CD4-positive, alpha-beta T cell treated with Interleukin-12 subunit alpha and Interleukin-12 subunit beta, for 1 hour (primary cell): ENCODE data around the gene BUD23.
"Not testable (repeated sequence)": the region's sequence is repeated elsewhere in the genome, so short reads cannot be mapped to it uniquely, and the experiment has no call there.

Experiments used
- DNase-seq: peaks from one replicate; pipeline ENCODE4 v3.0.0-alpha.2; 2020

Gene BUD23

DNA sequence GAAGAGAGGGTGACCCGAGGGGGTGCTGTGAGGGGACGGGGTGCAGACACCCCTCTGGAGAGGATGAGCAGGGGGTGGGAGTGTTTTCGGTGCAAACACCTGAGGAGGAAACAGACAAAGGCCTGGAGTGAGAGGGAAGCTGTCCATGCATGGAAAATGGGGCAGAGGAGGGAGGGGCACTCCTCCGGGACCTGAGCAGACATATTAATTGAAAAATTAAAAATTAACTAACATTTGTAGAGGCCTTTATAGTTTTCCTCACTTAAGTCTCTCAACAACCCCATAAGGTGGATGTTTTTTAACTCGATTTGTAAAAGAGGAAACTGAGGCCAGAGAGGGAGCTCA lies 14.5 kb upstream of the BUD23 start:
- no peak for DNase-seq

DNA sequence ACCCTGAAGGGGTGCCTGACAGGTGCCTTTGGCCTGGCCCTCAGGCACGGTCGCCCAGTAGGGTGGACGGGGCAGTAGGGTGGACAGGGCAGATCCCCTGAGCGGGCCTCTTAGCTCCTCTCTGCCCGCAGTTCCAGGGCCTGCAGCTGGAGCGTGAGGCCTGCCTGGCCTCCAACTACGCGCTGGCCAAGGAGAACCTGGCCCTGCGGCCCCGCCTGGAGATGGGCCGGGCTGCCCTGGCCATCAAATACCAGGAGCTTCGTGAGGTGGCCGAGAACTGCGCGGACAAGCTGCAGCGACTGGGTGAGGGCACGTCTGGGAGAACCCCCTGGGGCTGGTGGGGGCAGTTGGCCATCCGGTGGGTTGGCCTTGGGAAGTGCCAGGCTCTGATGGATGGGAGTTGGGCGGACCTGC lies 14.1 kb upstream of the BUD23 start:
- DNase-seq, result no peak

DNA sequence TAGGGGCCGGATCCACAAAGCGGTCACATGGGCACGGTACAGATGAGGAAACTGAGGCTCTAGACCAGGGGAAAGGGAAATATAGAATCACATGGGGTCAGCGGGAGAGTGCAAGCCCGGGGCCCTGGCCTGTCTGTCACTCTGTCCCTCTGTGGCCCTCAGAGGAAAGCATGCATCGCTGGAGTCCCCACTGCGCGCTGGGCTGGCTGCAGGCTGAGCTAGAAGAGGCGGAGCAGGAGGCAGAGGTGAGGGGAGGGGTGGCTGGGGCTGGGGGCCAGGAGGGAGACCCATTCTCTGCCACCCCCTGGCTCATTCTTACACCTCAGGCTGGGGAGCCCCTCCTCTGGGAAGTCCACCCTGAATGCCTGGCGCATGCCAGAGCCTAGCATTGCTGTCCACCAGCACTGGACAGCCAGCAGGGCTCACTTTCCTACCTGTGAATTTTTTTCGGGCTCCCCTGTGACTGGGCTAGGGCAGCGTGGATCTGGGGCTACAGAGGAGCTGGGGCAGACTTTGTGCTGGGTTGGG lies 13.5 kb upstream of the BUD23 start:
- no peak for DNase-seq

DNA sequence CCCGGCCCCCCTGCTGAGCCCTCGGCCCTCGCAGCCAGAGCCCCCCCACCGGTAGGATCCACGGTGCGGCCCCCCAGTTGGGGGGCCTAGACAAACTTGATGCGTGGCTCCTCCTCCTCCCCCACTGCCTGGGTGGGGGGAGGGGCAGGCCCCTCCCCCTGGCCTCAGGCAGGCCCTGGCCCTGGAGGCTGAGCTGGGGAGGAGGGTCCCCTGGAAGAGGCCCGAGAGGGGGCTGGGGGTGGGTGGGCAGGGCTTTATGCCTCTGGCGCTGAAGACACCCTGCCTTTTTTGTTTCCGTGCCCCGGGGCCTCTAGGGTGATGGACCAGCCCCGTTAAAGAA lies 12.1 kb upstream of the BUD23 start:
- no peak for DNase-seq

DNA sequence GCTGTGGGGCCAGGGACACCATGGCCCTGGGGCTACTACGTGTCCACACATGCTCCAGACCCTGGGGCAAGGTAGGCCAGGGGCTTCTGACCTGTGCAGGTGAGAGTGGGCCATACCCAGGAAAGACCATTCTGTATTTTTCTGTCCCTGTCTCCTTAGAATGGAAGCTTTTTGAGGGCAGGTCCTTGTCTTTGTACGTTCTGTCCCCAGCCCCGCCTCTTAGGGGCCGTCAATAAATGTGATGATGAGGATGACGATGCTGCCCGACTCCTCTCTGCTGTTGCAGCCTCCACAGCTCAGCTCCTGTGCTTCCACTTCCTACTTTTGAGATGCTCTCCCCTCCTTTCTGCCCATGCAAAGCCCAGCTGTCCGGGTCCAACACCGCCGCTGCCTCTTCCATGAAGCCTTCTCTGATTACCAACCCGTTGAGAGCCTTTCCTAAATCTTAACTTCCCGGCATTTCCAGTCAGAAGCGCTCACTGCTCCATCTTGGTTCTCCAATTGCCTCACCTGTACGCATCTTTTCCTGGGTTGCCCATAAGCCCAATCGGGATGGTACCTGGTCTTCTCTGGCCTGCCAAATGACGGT lies 11.4 kb upstream of the BUD23 start:
- no peak for DNase-seq

DNA sequence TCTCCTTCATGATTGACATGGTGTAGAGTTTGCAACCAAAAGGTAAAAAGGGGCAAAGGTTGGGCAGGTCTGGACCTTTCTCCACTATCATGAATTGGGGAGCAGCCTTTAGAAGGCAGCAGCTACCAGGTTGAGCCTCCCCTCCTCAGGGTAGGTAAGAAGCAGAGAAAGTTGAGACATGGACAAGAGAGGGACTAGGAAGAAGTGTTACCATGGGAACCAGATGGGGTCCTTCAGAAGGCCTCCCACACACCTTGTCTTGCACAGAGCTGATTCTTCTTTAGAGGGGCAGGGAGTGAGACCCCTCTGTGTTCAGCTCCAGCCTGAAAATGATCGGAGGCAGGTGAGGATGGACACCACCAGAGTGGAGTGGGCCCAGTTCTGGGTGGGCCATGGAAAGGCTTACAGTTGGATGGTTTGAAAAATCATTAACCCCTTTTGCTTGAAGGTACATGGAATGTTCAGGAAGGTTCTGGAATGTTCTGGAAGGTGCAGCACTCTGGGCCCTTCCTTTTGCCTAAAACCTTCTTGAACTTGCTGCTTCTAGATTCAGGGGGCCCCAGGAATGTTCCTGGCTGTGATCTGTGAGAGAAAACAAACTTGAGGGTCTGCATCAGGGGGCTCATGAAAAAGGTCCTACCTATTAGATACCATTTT lies 8.8 kb upstream of the BUD23 start:
- DNase-seq, result no peak

DNA sequence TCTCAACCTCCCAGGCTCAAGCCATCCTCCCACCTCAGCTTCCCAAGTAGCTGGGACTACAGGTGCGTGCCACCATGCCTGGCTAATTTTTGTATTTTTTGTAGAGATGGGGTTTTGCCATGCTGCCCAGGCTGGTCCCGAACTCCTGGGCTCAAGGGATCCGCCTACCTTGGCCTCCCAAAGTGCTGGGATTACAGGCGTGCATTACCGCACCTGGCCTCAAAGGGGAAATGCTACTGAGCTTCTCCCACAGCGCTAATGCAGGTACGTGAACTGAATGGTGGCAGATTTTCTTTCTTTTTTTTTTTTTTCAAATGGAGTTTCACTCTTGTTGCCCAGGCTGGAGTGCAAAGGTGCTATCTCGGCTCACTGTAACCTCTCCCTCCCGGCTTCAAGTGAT lies 7.3 kb upstream of the BUD23 start:
- DNase-seq, result not testable (repeated sequence)

DNA sequence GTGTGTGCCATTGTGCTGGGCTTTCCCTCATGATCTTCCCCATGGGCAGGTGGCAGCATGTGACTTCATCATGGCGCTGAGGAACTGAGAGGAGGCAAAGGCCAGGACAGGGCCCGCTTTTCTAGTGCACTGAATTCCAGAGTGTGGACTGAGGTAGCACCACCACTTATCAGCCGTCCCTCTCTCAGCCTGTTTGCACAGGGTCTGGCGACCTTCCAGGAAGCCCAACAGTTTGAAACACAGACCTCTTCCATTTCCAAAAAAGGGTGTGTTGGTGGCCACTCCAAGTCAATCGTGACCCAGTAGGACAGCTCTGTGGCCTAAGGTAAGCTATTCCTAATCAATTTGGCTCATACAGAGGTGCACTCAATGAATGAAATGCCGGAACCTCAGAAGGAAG lies 4.5 kb upstream of the BUD23 start:
- no peak for DNase-seq

DNA sequence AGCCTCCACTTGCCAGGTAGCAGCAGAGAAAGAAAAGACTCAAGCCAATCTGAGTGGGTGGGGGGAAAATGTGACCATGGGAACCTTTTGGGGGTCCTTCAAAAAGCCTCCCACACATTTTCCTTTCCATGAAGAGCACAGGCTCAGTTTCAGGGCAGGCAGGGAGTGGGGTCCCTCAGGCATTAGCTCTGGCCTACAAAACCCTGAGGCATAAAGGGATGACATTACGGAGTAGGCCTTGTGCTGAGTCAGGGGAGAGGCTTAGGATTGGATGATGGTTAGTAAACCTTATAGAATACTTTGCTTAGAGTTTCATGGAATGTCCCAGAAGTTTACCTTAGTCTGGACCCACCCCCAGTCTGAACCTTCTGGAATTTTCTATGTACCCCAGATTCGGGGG lies 3.7 kb upstream of the BUD23 start:
- no peak for DNase-seq

DNA sequence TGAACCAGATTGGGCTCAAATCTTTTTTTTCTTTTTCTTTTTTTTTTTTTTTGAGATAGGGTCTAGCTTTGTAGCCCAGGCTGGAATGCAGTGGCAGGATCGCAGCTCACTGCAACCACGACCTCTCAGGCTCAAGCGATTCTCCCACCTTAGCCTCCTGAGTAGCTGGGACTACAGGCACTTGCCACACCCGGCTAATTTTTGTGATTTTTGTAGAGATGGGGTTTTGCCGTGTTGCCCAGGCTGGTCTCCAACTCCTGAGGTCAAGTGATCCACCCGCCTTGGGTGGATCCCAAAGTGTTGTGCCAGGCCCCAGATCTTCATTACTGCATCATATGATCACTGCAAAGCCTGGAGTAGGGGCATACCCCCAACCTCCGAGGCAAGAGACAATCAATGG lies 2.9 kb upstream of the BUD23 start:
- no peak for DNase-seq

DNA sequence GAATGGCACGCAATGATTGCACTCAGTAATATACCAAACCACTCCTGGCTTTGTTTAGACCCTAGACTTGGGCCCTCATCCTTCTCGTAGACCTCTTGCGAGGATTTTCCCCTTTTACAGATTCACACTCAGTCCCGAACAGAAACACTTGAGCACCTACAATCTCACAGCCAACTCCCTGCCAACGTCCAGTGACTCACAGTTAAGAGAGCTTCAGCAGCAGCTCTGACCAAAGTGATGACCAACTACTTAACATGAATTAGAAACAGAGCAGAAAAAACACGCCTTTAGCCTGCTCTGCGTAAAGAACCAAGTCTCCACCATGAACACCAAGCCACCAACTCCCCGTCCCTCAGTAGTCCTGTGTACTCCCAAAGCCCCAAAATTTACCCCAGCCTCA lies 2.4 kb upstream of the BUD23 start:
- DNase-seq, result no peak

DNA sequence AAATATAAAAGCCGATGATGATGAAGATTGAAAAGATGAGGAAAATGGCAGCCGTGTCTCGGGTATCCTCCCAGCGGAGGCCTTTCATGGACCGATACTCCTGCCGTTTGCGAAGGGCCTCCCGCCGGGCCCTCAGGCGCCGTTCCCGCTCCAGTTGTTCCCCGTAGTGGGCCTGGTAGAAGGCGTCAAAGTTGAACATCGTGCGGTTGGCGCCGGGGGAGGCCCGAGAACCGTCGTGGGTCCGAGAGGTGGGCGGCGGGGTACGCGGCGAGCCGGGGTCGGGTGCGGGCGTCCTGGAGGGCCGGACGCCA lies 697 bp upstream of the BUD23 start:
- DNase-seq, result no peak

DNA sequence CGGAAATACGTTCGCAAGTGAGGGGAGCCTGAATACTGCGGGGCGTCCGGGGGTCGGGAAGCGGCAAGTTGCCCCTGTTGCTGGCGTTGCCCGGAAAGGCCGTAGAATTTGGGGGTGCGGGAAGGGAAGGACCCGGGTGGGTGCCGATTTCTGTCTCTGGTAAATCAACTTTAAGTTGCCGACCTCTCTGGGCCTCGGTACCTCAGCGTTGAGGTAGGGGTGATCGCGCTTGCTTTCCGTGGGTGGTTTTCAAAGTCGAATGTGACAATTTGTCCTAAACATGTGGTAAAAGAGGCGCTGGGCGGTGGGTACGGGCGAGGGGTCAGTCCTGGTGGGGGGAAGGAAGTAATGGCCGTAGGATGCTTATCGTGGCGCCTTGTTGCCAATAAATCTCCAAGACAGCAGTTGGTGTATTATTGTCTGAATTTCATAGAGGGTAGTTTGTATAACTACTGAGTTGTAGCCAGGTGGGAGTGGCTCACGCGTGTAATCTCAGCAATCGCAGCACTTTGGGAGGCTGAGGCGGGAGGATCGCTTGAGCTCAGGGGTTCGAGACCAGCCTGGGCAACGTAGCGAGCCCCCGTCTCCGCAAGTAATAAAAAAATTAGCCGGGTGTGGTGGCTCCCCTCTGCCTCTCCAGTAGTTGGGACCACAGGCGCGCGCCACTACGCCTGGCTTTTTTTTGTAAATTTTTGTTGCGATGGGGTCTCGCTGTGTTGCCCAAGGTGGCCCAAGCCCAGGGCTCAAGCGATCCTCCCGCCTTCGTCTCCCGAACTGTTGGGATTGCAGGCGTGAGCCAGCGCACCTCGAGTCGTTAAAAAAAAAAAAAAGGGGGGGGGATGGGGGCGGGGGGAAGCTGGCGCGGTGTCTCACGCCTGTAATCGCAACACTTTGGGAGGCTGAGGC lies 644 bp downstream of the BUD23 start:
- no peak for DNase-seq

DNA sequence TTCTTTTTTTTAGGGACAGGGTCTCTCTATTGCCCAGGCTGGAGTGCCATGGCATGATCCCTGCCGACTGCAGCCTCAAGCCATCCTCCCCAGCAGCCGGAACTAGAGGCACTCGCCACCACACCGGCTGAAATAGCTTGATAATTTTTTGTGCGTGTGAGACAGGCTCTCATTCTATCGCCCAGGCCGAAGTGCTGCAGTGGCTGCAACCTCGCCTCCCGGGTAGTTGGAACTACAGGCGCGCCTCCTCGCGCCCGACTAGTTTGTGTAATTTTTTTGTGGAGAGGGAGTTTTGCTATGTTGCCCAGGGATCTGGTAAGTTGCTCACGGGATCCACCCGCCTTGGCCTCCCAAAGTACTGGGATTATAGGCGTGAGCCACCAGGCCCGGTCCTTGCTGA lies 1.9 kb downstream of the BUD23 start:
- no peak for DNase-seq

DNA sequence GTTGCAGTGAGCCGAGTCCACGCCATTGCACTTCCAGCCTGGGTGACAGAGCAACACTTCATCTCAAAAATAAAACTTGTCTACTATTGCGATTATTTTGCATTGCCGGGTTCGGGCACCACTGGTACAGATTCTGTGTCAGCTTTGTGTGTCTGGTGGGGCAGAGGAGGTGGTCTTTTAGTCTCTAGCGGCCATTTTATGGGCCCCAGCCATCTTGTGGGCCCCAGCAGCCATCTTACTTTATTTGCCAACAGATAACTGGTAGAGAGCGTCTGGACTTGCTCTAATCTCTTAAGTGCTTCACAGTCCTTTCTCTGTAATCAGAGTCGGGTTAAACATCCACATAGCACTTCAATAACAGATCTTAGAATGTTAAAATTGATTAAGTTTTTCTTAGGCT lies 4.9 kb downstream of the BUD23 start:
- no peak for DNase-seq

DNA sequence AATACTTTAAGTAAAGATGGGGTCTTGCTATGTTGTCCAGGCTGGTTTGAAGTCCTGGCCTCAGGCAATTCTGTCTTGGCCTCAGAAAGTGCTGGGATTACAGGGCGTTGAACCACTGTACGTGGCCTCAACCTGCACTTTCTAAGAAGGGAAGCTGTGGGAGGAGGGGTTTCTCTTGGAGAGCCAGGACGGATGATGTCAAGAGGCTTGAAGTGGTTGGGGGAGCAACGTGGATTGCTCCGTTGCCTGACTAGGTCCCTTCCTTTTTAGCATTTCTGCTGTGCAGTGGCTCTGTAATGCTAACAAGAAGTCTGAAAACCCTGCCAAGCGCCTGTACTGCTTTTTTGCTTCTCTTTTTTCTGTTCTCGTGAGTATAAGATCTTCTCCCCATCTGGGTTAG lies 7.2 kb downstream of the BUD23 start:
- no peak for DNase-seq

DNA sequence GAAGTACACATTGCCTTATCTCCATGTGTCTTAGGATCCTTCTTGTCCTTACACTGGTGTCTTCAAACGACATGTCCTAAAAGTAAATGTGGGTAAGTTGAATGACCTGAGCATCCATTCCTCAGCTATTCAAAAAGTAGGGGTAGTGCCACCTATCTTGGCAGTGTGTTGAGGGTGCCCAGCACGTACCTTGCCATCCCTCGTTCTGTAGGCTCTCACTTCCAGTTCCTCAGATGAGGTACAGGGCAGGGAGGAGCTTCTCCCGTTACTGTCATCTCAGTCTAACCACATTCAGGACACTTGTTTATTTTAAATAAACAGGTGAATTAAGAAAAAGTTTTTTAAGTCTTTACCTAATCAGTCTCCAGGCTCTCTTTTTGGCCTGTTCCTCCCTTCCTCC lies 13.0 kb downstream of the BUD23 start:
- no peak for DNase-seq

DNA sequence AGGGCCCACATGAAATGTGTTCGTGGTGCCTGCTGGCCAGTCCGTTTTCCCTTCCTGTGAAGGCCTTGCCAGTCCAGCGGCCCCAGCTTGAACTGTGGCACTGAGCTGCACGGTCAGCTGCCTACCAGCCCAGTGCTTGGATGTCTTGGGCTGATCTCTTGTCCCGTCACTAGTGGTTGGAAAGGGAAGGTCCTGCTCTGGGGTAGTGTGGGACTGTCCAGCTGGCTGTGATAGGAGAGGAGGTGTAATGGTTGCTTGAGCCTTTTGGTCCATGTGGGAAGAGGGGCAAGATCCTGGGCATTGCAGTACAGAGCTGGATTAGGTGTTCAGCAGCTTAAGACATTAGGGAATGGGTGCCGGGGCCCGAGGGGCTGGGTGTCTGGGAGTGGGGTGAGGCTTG lies 15.0 kb downstream of the BUD23 start:
- DNase-seq, result no peak

DNA sequence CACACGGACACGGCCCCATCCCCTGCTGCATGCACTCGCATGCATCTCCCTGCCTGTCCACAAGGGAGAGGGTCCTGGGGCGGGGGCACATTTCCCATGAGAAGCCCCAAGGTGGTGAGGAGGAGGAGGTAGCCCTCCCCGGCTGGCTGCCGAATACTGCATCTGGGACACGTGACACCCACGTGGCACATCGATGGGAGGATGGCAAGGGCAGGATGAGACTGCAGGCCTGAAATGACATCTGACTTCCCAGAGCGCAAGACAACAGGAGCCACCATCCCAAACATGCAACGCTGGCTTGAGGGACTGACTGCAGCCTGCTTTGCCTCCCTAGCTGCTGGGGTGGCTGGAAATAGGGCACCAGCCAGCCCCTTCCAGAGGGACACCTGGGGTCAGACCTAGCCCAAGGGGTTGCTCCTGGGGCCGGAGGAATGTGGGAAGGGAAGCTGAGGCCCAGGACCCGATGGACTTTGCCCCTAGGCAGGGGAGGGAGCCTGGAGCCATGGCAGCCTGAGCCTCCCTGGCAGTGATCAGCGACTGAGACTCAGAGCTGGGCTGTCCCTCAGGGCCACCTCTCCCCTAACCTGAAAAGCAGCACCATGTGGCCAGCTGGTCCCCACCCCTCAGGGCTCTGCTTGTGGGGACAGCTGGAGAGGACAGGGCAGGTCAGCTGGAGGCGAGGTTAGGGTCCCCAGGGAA lies 16.1 kb downstream of the BUD23 start:
- DNase-seq, result no peak

DNA sequence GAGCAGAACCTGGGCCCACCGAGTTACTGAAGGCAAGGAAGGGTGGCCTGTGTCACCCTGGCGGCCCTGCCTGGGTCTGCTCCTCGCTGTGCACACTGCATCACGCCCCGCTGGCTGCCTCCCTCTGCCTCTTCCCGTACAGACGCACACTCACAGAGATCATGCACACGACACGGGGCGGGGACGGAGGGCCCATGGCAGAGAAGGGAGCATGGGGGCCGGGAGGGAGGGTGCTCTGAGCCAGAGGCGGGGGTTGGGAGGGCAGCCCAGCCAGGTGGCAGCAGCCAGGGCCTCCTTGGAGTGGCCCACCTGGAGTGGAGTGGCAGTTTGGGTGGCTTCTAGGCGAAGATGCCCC lies 16.6 kb downstream of the BUD23 start:
- DNase-seq, result no peak

DNA sequence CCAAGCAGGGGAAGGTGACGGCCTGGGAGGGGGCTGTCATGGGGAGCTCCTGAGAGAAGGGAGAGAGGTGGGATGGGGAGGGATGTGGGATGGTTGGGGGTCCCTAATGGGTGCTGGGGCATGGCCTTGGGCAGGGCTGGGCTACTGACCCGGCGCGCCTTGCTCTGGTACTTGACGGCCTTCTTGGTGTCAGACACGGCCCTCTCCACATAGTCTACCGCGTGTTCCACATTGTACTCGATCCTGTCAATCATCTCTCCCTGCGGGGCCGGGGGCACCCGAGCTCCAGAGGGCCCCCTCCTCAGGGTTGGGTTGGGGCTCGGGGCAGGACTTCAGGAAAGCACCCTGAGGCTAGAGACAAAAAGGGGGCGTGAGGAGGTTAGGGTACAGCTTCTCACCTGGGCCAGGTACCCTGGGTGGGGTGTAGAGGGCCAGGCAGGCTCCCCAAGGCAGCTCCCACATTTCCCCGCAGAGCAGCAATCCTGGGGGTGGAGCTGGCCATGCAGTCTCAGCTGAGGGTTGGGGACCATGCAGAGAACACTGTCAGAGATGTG lies 17.3 kb downstream of the BUD23 start:
- DNase-seq, result no peak

DNA sequence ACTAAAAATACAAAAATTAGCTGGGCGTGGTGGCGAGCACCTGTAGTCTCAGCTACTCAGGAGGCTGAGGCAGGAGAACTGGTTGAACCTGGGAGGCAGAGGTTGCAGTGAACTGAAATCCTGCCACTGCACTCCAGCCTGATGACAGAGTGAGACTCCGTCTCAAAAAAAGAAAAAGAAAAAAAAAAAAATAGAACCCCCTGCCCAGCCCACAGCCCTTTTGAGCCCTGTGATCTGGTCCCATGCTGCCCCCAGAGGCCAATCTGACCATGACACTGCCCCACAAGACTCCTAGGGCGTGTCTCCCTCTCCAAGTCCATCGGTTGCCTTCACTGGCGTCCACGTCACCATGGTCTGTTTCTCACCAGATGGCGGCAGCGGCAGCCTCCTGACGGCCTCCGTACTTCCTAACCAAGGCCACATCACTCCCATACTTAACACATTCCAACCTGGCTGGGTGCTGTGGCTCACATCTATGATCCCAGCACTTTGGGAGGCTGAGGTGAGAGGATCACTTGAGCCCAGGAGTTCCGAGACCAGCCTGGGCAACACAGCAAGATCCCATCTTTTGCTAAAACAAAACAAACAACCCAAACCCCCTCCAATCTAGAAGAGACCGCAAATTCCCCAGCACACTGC lies 18.1 kb downstream of the BUD23 start:
- peak; percentile 40 for DNase-seq

DNA sequence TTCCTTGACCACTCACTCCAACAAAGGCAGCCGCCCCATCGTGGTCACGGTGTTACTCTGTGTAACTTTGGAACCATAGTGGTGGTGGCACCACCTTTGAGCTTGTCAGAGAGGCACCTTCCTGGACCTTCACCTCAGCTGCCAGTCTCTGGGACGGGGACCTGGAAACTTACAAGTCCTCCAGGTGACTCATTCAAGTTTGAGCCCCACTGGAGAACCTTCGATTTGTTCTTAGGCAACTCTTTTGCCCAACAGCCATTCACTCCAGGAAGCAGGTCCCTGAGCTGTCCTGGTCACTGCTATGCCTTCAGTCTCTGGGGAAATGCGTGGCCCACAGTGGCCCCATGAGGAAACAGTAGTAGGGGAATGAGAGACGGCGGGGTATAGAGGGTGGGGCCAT lies 18.8 kb downstream of the BUD23 start:
- no peak for DNase-seq
